K562 (cell line): ENCODE data around the gene POLR1A. TPM values are rescaled to one million over a fixed set of nuclear protein-coding genes. Genes with fewer than 3 reads are reported as not detected.

Experiments used
- ATAC-seq: fragments of 200-7000 bp; cut with Tn5 transposase; 3 replicates; pipeline ENCODE4 v1.9.1; 2020; ENCODE audit warnings: moderate library complexity
- BruUV-seq: library from RNA; stranded (reverse); fragments of 400-500 nt; replicated peaks from 2 replicates; lab custom pipeline; 2021; lab: Mats Ljungman, UMichigan
- CTCF ChIA-PET: fragments of 300-600 bp; formaldehyde crosslinking; extraction: SDS; loops from one replicate; lab custom pipeline; 2021; ENCODE audit warnings: low intra/inter-chr PET ratio; lab: Yijun Ruan, JAX
- POLR2A ChIA-PET: fragments of 300-600, 350-650 bp; sonication (Branson Sonifier 250); formaldehyde crosslinking; extraction: SDS; loops from one replicate; lab custom pipeline; 2021; ENCODE audit warnings: antibody characterized with exemption, inconsistent platforms; lab: Yijun Ruan, JAX
- DNase-seq, 4 experiments: peaks; one replicate each; pipeline versions ENCODE4 v3.0.0 to v3.0.0-alpha.2; 2011 to 2018; ENCODE audit warnings: low spot score in 3 of 4, mixed read lengths in 3 of 4; ENCODE audit errors: extremely low read depth in 1 of 4
- FAIRE-seq: peaks from 2 replicates; lab custom pipeline; 2011; peaks lifted over from hg19 to GRCh38; lab: Jason Lieb, UNC
- H2AFZ ChIP-seq: 2 replicates; pipeline ENCODE4 v1.6.0; 2011; ENCODE audit warnings: low read depth, low read length, control low read depth, inconsistent platforms
- H3K27ac ChIP-seq: fragments of 200-600 bp; 3 replicates; pipeline ENCODE4 v1.8.0; 2011; ENCODE audit warnings: low read depth, mild to moderate bottlenecking, control low read depth, inconsistent platforms, low read length, moderate library complexity, mixed read lengths; ENCODE audit errors: extremely low read depth
- H3K27me3 ChIP-seq, 2 experiments: fragments of 300-600 bp in 1 of 2; 2 replicates in 1 of 2; 3 replicates in 1 of 2; pipeline versions ENCODE4 v1.6.0 to v1.8.0; 2011; ENCODE audit warnings: inconsistent platforms in 2 of 2, low read length in 2 of 2, mild to moderate bottlenecking in 1 of 2, mixed read lengths in 1 of 2, moderate library complexity in 1 of 2; ENCODE audit not compliant: control insufficient read depth in 2 of 2, insufficient read depth in 2 of 2
- H3K36me3 ChIP-seq: fragments of 300-600 bp; 3 replicates; pipeline ENCODE4 v1.8.0; 2011; ENCODE audit warnings: mild to moderate bottlenecking, low read length, inconsistent platforms; ENCODE audit not compliant: control insufficient read depth, insufficient read depth
- H3K4me1 ChIP-seq, 2 experiments: fragments of 200-600 bp in 1 of 2; replicated peaks in 1 of 2; 2 replicates in 1 of 2; 3 replicates in 1 of 2; pipeline versions ENCODE4 v1.5.1 to v1.8.0; 2011; ENCODE audit warnings: inconsistent platforms in 2 of 2, low read length in 2 of 2, mild to moderate bottlenecking in 1 of 2, mixed read lengths in 1 of 2, moderate library complexity in 1 of 2; ENCODE audit not compliant: control insufficient read depth in 2 of 2, insufficient read depth in 2 of 2
- H3K4me2 ChIP-seq: 2 replicates; pipeline ENCODE4 v1.6.1; 2011; ENCODE audit warnings: low read length, control low read depth, inconsistent platforms, mixed read lengths; ENCODE audit not compliant: insufficient read depth
- H3K4me3 ChIP-seq: fragments of 200-600 bp; sonication (generic), shearing (Covaris generic); 2 replicates; pipeline ENCODE4 v1.5.1; 2016; ENCODE audit warnings: control low read depth, inconsistent platforms
- H3K79me2 ChIP-seq: fragments of 200-600 bp; 3 replicates; pipeline ENCODE4 v1.8.0; 2011; ENCODE audit warnings: low read length, inconsistent platforms; ENCODE audit not compliant: control insufficient read depth, insufficient read depth
- H3K9ac ChIP-seq, 2 experiments: 2 replicates each; pipeline versions ENCODE4 v1.6.0 to v1.6.1; 2011; ENCODE audit warnings: low read depth in 2 of 2, low read length in 2 of 2, control low read depth in 1 of 2, inconsistent platforms in 1 of 2, mild to moderate bottlenecking in 1 of 2, mixed read lengths in 1 of 2; ENCODE audit not compliant: insufficient read depth in 1 of 2
- H3K9me1 ChIP-seq: one replicate; pipeline ENCODE4 v1.6.0; 2011; ENCODE audit warnings: inconsistent platforms, mild to moderate bottlenecking, low read length, moderate library complexity; ENCODE audit not compliant: control insufficient read depth, insufficient read depth
- H3K9me3 ChIP-seq: replicated peaks from 2 replicates; pipeline ENCODE4 v1.5.1; 2011; ENCODE audit warnings: low read depth, low read length, inconsistent platforms; ENCODE audit not compliant: control insufficient read depth, insufficient read depth
- H4K20me1 ChIP-seq: replicated peaks from 2 replicates; pipeline ENCODE4 v1.6.1; 2011; ENCODE audit warnings: low read length, inconsistent platforms, mixed read lengths; ENCODE audit not compliant: control insufficient read depth, insufficient read depth
- HMG20A ChIP-seq: fragments of 450-650 bp; formaldehyde crosslinking; conservative IDR thresholded peaks from 2 replicates; pipeline ENCODE4 v1.4.0; 2020; ENCODE audit warnings: mild to moderate bottlenecking, mixed read lengths
- MEIS2 ChIP-seq: fragments of 450-650 bp; IDR thresholded peaks from 2 replicates; pipeline ENCODE4 v1.6.1; 2014; ENCODE audit warnings: mild to moderate bottlenecking; ENCODE audit not compliant: partially characterized antibody
- TAL1 ChIP-seq: fragments of 450-650 bp; IDR thresholded peaks from 2 replicates; pipeline ENCODE4 v1.6.1; 2016; ENCODE audit warnings: mild to moderate bottlenecking
- ZKSCAN1 ChIP-seq: fragments of 150-350 bp; IDR thresholded peaks from 2 replicates; pipeline ENCODE4 v1.6.1; 2016; ENCODE audit warnings: low read depth, low read length
- WGBS: fragments of 100-300 bp; shearing (Covaris generic); methylation state at CpG from one replicate; pipeline ENCODE4 v1.1.6; 2016; ENCODE audit warnings: low coverage, mixed read lengths; ENCODE audit not compliant: insufficient coverage; ENCODE audit errors: missing lambda C conversion rate; 5-methylcytosine and 5-hydroxymethylcytosine counted together
- in situ Hi-C: fragments of 300-500 bp; cut with MboI; formaldehyde crosslinking; loops from 4 replicates; pipeline ENCODE4 v1.15.0; 2018; ENCODE audit warnings: inconsistent platforms, mixed read lengths
- intact Hi-C: fragments of 100-400 bp; cut with micrococcal nuclease; formaldehyde crosslinking; loops from 2 replicates; pipeline ENCODE4 v1.14.2; 2022
- polyA plus RNA-seq, 8 experiments: library from polyadenylated mRNA; depleted of rRNA in 4 of 8; stranded (reverse) in 5 of 8; unstranded in 3 of 8; fragments of >200 nt; fragmentation: Nextera tagmentation in 2 of 8; fragmentation: Illumina TruSeq in 1 of 8; extraction: Ambion mirVana in 2 of 8; extraction: Trizol in 1 of 8; gene quantifications; 2 replicates each; pipeline versions ENCODE4 v1.2.1 to v1.2.3, GENCODE V29; 2011 to 2014; ENCODE audit warnings: inconsistent platforms in 1 of 8, missing spikeins in 1 of 8
- total RNA-seq, 7 experiments: library from RNA; depleted of rRNA in 6 of 7; stranded (reverse); fragments of >200 nt in 6 of 7; fragmentation: Illumina TruSeq in 2 of 7; extraction: Trizol in 2 of 7; gene quantifications; 2 replicates each; pipeline versions ENCODE4 v1.2.1 to v1.2.3, GENCODE V29; 2011 to 2021; ENCODE audit warnings: low replicate concordance in 1 of 7
- TF ChIP-seq, protein P1 (sequence below): fragments of 250-450 bp; sonication (Bioruptor Pico); IDR thresholded peaks from 2 replicates; pipeline ENCODE4 v1.5.0; 2022; ENCODE audit warnings: mild to moderate bottlenecking
- TF ChIP-seq, protein P2 (sequence below): fragments of 450-650 bp; IDR thresholded peaks from 2 replicates; pipeline ENCODE4 v1.6.1; 2018; ENCODE audit not compliant: partially characterized antibody

POLR1A gene
- total and polyA plus RNA-seq, 9 of the 15 experiments (the other 6 are each of a cell fraction or from before 2014, with no cell fraction given) = 3.0 to 72.1 (median 21.8) TPM

DNA sequence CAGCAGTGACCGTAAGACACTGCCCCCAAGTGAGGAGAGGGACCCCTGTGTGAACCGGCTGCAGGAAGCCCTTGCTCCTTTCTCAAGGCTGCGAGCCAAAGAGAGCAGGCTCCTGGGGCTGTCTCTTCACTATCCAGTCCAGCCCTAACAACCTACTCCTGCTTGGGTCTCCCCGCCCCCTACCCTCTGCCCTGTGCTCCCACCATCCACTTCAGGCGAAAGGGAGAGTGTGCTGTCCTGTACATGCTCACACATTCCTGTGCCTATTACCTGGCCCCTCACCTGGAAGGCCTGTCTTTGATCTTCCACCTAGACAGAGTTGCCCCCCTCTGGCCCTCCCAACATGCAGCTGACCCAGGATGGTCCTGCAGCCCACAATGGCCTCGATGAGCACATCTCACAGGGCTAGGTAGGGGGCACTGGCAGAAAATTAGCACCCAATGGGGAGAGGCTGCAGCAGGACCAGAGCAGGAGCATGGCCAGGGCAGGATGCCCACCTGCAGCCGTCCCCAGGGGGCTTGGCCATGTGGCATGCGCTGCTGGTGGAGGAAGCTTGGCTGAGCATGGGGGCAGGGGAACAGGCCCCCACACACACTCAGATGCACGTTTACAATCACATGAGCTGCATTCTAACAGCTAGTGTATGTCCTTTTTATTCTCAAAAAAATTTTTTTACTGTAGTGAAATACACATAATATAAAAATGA lies 93.5 kb downstream of the POLR1A start (continued):
- TF ChIP-seq, protein P1, sequence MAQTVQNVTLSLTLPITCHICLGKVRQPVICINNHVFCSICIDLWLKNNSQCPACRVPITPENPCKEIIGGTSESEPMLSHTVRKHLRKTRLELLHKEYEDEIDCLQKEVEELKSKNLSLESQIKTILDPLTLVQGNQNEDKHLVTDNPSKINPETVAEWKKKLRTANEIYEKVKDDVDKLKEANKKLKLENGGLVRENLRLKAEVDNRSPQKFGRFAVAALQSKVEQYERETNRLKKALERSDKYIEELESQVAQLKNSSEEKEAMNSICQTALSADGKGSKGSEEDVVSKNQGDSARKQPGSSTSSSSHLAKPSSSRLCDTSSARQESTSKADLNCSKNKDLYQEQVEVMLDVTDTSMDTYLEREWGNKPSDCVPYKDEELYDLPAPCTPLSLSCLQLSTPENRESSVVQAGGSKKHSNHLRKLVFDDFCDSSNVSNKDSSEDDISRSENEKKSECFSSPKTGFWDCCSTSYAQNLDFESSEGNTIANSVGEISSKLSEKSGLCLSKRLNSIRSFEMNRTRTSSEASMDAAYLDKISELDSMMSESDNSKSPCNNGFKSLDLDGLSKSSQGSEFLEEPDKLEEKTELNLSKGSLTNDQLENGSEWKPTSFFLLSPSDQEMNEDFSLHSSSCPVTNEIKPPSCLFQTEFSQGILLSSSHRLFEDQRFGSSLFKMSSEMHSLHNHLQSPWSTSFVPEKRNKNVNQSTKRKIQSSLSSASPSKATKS (CRISPR knock-in tag) = no peak
- TF ChIP-seq ZKSCAN1 (no peak), TAL1 (no peak), HMG20A (no peak), MEIS2 (no peak)

DNA sequence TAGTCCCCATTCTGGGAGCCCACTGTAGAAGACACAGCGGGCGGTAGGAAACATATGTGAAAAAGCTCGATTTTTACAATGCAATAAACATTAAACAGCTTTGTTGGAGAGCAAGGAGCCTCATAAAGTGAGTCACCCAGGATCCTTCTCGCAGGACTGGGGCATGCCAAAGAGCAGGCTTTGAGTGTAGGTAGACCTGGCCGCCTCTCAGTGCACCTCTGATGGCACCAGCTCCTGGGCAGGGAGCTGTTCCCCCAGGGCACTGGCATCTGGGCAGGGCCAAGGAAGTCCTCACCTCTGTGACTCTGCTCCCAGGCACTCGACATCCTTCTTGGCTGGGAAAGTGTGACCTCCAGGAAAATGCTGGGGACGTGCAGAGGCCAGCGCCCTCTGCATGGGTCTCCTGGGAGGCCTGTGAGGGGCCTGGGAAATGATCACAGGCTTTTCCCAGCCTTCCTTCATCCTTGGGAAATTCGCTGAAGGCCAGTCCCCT lies 94.2 kb downstream of the POLR1A start:
- Histone ChIP-seq H3K4me2 (no peak overlapping the region), H3K79me2 (no peaks in the 10 kb centered on the region), H3K9ac (peak overlapping the region in 1 of 2 experiments; percentile 70; a peak in 1 of 4 replicates), H3K4me3 (no peak overlapping the region), H3K36me3 (no peaks in the 10 kb centered on the region), H3K9me1 (no peaks in the 10 kb centered on the region), H4K20me1 (no peaks in the 10 kb centered on the region), H3K9me3 (peaks cover 9% of the 10 kb centered on the region), H3K4me1 (peaks cover under 1 to 10% of the 10 kb centered on the region in 2 experiments; a peak in 4 of 5 replicates), H2AFZ (no peak overlapping the region), H3K27ac (no peak overlapping the region), H3K27me3 (no peaks in the 10 kb centered on the region)
- FAIRE-seq (no peak), DNase-seq (no peak), ATAC-seq (peak; percentile 27; the same call in 2 of the 3 replicates)
- intact Hi-C loops (no loop called here), in situ Hi-C loops (no loop called here)
- POLR2A ChIA-PET = interaction anchor here (1.0 kb wide), 2 partner anchors 11 kb away, joined by 3 to 4 read pairs; no protein-coding TSS in a partner anchor
- WGBS = 53% methylated on average over 9 of the region's 9 CpGs
- CTCF ChIA-PET = no interaction called here
- no TSS peak for BruUV-seq
- TF ChIP-seq, protein P2, sequence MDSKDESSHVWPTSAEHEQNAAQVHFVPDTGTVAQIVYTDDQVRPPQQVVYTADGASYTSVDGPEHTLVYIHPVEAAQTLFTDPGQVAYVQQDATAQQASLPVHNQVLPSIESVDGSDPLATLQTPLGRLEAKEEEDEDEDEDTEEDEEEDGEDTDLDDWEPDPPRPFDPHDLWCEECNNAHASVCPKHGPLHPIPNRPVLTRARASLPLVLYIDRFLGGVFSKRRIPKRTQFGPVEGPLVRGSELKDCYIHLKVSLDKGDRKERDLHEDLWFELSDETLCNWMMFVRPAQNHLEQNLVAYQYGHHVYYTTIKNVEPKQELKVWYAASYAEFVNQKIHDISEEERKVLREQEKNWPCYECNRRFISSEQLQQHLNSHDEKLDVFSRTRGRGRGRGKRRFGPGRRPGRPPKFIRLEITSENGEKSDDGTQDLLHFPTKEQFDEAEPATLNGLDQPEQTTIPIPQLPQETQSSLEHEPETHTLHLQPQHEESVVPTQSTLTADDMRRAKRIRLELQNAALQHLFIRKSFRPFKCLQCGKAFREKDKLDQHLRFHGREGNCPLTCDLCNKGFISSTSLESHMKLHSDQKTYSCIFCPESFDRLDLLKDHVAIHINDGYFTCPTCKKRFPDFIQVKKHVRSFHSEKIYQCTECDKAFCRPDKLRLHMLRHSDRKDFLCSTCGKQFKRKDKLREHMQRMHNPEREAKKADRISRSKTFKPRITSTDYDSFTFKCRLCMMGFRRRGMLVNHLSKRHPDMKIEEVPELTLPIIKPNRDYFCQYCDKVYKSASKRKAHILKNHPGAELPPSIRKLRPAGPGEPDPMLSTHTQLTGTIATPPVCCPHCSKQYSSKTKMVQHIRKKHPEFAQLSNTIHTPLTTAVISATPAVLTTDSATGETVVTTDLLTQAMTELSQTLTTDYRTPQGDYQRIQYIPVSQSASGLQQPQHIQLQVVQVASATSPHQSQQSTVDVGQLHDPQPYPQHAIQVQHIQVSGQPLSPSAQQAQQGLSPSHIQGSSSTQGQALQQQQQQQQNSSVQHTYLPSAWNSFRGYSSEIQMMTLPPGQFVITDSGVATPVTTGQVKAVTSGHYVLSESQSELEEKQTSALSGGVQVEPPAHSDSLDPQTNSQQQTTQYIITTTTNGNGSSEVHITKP = no peak
